GM19372 (cell line): ENCODE data around the gene MCHR1.
"Not testable (repeated sequence)": the region's sequence is repeated elsewhere in the genome, so short reads cannot be mapped to it uniquely, and the experiment has no call there.

ENCODE experiments used
- ATAC-seq: cut with Tn5 transposase; IDR thresholded peaks from one replicate; pipeline ENCODE4 v1.9.1; 2021; ENCODE audit warnings: mild to moderate bottlenecking, low read depth, moderate library complexity; ENCODE audit not compliant: unreplicated experiment

Gene MCHR1

DNA sequence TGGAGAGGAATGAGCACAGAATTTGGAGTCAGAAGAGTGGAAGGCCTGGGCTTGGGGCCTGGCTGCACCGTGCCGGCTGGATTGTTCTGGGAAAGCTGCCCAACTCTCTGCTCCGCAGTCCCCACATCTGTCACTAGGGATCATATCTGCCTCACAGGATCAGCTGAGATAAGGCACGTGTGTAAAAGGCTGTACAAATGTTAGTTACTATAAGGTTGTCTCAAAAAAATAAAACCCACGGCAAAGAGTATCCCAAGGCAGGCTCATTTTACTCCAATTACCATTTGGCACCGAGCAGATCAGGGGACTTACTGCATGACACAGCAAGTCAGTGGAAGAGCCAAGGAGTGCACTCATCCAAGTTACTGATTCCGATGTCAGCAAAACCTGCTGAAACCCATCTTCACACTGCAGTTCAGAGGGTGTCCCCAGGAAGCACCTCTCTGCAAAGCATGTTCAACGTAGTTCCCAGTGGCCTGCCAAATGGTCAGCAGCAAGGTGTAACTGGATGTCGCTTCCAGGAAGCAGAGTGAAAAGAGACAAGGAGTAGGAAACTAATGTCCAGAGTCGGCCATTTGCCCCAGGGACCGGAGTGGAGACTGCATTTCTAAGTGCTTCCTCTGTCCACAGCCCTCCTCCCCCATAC, 24.6 kb upstream of the MCHR1 start:
- ATAC-seq: no peak

- ATAC-seq: not testable (repeated sequence)
These were observed 23.3 kb upstream of the MCHR1 start for GRCh38 chr22:40655941-40656340.

- not testable (repeated sequence) for ATAC-seq
These were observed 22.6 kb upstream of the MCHR1 start for GRCh38 chr22:40656651-40657050.

DNA sequence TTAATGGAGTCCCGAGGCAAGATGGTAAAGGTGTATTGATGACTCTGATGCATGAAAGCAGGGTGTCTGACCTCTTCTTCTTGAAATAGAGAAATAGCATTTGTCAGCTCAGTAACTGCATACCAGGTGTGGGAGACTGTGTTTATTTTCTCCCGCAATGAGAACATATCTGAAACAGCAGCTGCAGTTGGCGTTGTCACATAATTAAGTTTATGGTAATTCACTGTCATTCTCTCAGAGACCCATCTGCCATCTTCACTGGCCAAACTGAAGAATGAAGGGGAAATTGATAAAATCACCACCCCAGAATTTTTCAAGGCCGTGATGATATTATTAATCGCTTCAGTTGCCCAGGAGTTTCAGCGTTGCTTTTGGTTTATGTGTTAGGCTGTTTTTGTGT, 20.1 kb upstream of the MCHR1 start:
- ATAC-seq: no peak

DNA sequence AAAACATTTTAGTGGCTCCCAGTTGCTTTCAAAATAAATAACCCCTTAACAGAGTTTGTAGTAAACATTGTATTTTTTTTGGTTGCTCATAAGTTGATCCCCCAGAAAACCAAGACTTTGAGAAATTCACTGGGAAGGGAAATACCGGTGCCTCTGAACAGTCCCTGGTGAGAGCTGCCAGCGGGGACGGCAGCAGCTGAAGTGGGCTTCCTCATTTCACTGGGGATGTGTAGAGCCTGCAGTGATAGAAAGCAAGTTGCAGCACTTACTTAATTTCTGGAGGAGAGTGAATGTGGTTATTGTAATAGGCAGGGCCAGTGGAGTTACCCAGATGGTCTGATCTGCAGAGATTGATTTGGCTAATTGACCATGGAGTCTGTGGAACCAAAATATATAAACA, 18.6 kb upstream of the MCHR1 start:
- no peak for ATAC-seq

DNA sequence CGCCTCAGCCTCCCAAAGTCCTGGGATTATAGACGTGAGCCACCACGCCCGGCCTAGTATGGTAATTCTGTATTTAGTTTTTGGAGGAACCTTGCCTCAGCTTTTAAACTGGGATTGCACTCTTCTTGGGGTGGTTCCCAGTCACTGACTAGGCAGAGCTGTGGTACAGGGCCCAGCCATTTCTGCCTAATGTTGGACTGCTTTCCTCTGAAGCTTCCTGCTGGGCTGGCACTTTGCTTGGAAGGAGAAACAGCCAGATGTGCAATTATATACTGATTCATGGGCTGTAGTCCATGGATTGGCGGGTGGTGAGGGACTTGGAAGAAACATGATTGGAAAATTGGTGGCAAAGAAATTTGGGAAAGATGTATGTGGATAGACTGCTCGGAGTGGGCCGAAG, 17.6 kb upstream of the MCHR1 start:
- ATAC-seq: no peak

- no peak for ATAC-seq
These were observed 14.0 kb upstream of the MCHR1 start for GRCh38 chr22:40665312-40665711.

- no peak for ATAC-seq
These were observed 13.0 kb upstream of the MCHR1 start for GRCh38 chr22:40666151-40666848.

- ATAC-seq: no peak
These were observed 10.5 kb upstream of the MCHR1 start for GRCh38 chr22:40668611-40669411.

DNA sequence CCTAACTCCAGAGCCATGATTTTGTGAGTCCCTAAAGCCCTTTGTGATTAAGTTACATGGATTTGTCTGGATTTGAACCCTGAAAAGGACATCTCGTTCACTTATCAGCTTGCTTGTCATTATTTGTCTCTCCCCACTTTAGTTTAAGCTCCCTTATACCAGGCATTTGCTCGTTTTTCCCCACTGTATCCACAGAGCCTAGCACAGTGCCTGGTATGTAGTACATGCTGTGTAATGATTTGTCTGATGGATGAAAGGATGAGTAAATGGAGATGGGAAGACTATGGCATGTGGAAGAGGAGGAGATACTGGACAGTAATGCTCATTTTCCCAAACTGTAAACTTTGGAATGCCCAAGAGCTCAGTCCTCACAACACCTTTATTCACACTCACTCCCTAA, 9.2 kb upstream of the MCHR1 start:
- no peak for ATAC-seq

DNA sequence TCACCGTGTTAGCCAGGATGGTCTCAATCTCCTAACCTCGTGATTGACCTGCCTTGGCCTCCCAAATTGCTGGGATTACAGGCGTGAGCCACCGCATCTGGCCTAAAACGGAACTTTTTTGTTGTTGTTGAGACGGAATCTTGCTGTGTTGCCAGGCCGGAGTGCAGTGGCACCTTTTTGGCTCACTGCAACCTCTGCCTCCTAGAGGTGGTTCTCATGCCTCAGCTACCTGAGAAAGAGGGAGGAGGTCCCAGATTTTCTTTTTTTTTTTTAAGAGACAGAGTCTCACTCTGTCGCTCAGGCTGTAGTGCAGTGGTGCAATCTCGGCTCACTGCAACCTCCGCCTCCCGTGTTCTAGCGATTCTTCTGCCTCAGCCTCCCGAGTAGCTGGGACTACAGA, 7.9 kb upstream of the MCHR1 start:
- ATAC-seq: no peak

- ATAC-seq: no peak
These were observed 7.4 kb upstream of the MCHR1 start for GRCh38 chr22:40671796-40672360.

GRCh38 chr22:40673017-40673416, 6.3 kb upstream of the MCHR1 start:
- no peak for ATAC-seq

- no peak for ATAC-seq
These were observed 5.0 kb upstream of the MCHR1 start for GRCh38 chr22:40674274-40674673.

GRCh38 chr22:40676166-40676565, 3.1 kb upstream of the MCHR1 start:
- ATAC-seq: not testable (repeated sequence)

DNA sequence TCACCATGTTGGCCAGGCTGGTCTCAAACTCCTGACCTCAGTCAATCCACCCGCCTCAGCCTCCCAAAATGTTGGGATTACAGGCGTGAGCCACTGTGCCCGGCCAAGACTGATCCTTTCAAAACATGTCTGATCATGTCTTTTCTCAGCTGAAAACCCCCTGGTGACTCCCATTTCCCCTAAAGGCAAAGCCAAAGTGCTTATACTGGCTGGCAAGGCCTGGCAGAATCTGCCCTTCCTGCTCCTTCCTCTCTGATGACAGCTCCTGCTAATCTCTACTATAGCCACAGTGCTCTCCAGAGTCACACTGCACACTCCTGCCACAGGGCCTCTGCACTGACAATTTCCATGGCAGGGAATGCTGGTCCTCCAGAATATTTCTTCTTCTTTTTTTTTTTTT, 2.6 kb upstream of the MCHR1 start:
- no peak for ATAC-seq

DNA sequence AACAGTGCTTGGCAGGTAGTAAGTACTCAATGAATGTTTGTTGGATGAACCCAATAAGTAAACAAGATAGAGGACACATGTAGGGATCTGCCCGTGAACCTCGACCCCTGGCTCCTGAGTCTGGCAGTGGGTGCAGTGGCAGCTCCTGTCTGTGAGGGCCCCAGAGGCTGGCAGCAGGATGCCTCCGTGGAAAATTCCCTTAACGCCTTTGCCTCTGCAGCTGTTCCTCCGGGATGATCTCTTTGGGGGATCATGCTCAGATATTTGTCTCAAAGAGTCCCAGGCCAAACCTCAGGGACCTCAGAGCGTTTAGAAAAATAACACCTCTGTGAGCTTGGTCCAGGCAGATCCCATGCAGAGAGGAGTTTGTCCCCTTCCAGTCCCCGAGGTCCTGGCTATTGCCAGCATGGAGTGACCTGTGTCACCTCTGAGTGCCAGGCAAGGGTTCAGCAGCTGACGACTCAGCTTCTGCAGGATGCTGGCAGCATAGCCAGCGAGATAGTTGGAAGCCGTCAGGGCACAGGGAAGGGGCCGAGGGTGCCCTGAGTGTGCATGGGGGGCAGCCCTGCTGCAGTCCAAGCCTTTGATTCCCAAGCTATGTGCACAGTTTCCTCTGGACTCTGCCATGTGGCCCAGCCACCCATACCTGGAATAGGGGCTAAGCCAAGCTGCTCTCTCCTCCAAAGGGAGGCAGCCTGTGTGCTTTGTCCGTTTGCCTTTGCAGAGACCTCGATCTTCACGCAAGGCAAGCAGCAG, 613 bp upstream of the MCHR1 start:
- ATAC-seq: no peak

- no peak for ATAC-seq
These were observed 907 bp downstream of the MCHR1 start for GRCh38 chr22:40679964-40680818.

- ATAC-seq: no peak
These were observed 1.5 kb downstream of the MCHR1 start for GRCh38 chr22:40680819-40681183.

DNA sequence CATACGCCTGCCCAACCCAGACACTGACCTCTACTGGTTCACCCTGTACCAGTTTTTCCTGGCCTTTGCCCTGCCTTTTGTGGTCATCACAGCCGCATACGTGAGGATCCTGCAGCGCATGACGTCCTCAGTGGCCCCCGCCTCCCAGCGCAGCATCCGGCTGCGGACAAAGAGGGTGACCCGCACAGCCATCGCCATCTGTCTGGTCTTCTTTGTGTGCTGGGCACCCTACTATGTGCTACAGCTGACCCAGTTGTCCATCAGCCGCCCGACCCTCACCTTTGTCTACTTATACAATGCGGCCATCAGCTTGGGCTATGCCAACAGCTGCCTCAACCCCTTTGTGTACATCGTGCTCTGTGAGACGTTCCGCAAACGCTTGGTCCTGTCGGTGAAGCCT, 2.2 kb downstream of the MCHR1 start:
- ATAC-seq: no peak
